HepG2 (cell line): ENCODE data around the gene CLIC1. TPM values are rescaled to one million over a fixed set of nuclear protein-coding genes. Genes with fewer than 3 reads are reported as not detected.

ENCODE experiments used
- CENPT ChIP-seq: sonication (generic); formaldehyde crosslinking; IDR thresholded peaks from 2 replicates; pipeline ENCODE4 v1.8.0; 2022; ENCODE audit warnings: low read depth, mild to moderate bottlenecking, moderate library complexity, missing genetic modification reagents
- GTF2F1 ChIP-seq: fragments of 150-350 bp; IDR thresholded peaks from 2 replicates; pipeline ENCODE4 v1.6.1; 2014; ENCODE audit warnings: low read length
- HHEX ChIP-seq: IDR thresholded peaks from 2 replicates; pipeline ENCODE4 v1.6.1; 2016; ENCODE audit warnings: control low read depth
- HNRNPLL ChIP-seq: fragments of 200-400 bp; formaldehyde crosslinking; IDR thresholded peaks from 2 replicates; pipeline ENCODE4 v1.6.1; 2017; ENCODE audit warnings: mild to moderate bottlenecking, low read depth, low read length; ENCODE audit not compliant: poor library complexity, severe bottlenecking
- IRF2 ChIP-seq: IDR thresholded peaks from 2 replicates; pipeline ENCODE4 v1.6.1; 2018; ENCODE audit warnings: missing genetic modification reagents, missing compliant biosample characterization
- KDM5A ChIP-seq: fragments of 200-600 bp; sonication (generic); IDR thresholded peaks from 2 replicates; pipeline ENCODE4 v1.7.0; 2018; ENCODE audit warnings: antibody characterized with exemption, mild to moderate bottlenecking, low read length, borderline replicate concordance
- MLLT10 ChIP-seq: sonication (generic); formaldehyde crosslinking; IDR thresholded peaks from 2 replicates; pipeline ENCODE4 v1.4.0; 2020; ENCODE audit warnings: missing genetic modification reagents
- NR2F6 ChIP-seq, 2 experiments: IDR thresholded peaks; 2 replicates each; pipeline ENCODE4 v1.6.1; 2016; ENCODE audit warnings: antibody characterized with exemption in 1 of 2, mild to moderate bottlenecking in 1 of 2
- PRPF4 ChIP-seq: fragments of 200-400 bp; formaldehyde crosslinking; IDR thresholded peaks from 2 replicates; pipeline ENCODE4 v1.6.1; 2016; ENCODE audit warnings: low read length, low read depth; ENCODE audit not compliant: poor library complexity, severe bottlenecking
- RCOR2 ChIP-seq: IDR thresholded peaks from 2 replicates; pipeline ENCODE4 v1.6.1; 2016; ENCODE audit warnings: missing biosample characterization, missing genetic modification reagents
- REL ChIP-seq: sonication (generic); formaldehyde crosslinking; conservative IDR thresholded peaks from 2 replicates; pipeline ENCODE4 v1.8.0; 2022; ENCODE audit warnings: mild to moderate bottlenecking, missing genetic modification reagents, moderate library complexity
- TRIM24 ChIP-seq: sonication (generic); formaldehyde crosslinking; IDR thresholded peaks from 2 replicates; pipeline ENCODE4 v1.8.0; 2022; ENCODE audit warnings: mild to moderate bottlenecking, missing genetic modification reagents
- ZFP36 ChIP-seq: fragments of 150-350 bp; IDR thresholded peaks from 2 replicates; pipeline ENCODE4 v1.6.1; 2018; ENCODE audit warnings: borderline replicate concordance, low read length, low read depth; ENCODE audit not compliant: partially characterized antibody
- ZNF235 ChIP-seq: sonication (generic); formaldehyde crosslinking; IDR thresholded peaks from 2 replicates; pipeline ENCODE4 v1.8.1; 2023; ENCODE audit warnings: mild to moderate bottlenecking, missing genetic modification reagents, borderline replicate concordance
- ZNF251 ChIP-seq: sonication (generic); formaldehyde crosslinking; IDR thresholded peaks from 2 replicates; pipeline ENCODE4 v1.9.0; 2021; ENCODE audit warnings: mild to moderate bottlenecking, missing genetic modification reagents
- ZNF34 ChIP-seq: sonication (generic); formaldehyde crosslinking; IDR thresholded peaks from 2 replicates; pipeline ENCODE4 v1.4.0; 2020; ENCODE audit warnings: mild to moderate bottlenecking, missing genetic modification reagents, borderline replicate concordance
- ZNF557 ChIP-seq: sonication (generic); formaldehyde crosslinking; IDR thresholded peaks from 2 replicates; pipeline ENCODE4 v1.4.0; 2020; ENCODE audit warnings: missing genetic modification reagents
- ZNF572 ChIP-seq: sonication (generic); formaldehyde crosslinking; IDR thresholded peaks from 2 replicates; pipeline ENCODE4 v1.5.1; 2020; ENCODE audit warnings: mild to moderate bottlenecking, missing genetic modification reagents
- ZNF598 ChIP-seq: sonication (generic); formaldehyde crosslinking; IDR thresholded peaks from 2 replicates; pipeline ENCODE4 v1.5.1; 2020; ENCODE audit warnings: mild to moderate bottlenecking, missing genetic modification reagents, borderline replicate concordance
- ZNF660 ChIP-seq: sonication (generic); formaldehyde crosslinking; IDR thresholded peaks from 2 replicates; pipeline ENCODE4 v1.5.1; 2020; ENCODE audit warnings: mild to moderate bottlenecking, low read depth, missing genetic modification reagents, borderline replicate concordance
- ZNF720 ChIP-seq: sonication (generic); formaldehyde crosslinking; IDR thresholded peaks from 2 replicates; pipeline ENCODE4 v1.4.0; 2020; ENCODE audit warnings: missing genetic modification reagents
- ZSCAN29 ChIP-seq: sonication (generic); formaldehyde crosslinking; conservative IDR thresholded peaks from 2 replicates; pipeline ENCODE4 v1.4.0; 2020; ENCODE audit warnings: mild to moderate bottlenecking, missing genetic modification reagents
- polyA plus RNA-seq, 8 experiments: library from polyadenylated mRNA; depleted of rRNA in 3 of 8; stranded (reverse) in 7 of 8; unstranded in 1 of 8; fragments of >200 nt; fragmentation: Illumina TruSeq in 4 of 8; extraction: Trizol in 4 of 8; gene quantifications; 2 replicates each; pipeline versions ENCODE4 v1.2.1 to v1.2.3, GENCODE V29; 2011 to 2016; ENCODE audit warnings: low read depth in 4 of 8, missing spikeins in 1 of 8, mixed read lengths in 1 of 8; ENCODE audit not compliant: insufficient read depth in 1 of 8
- total RNA-seq, 5 experiments: library from RNA; depleted of rRNA; stranded (reverse); fragments of >200 nt; fragmentation: Illumina TruSeq; extraction: Trizol; gene quantifications; 2 replicates each; pipeline ENCODE4 v1.2.3, GENCODE V29; 2016; ENCODE audit warnings: low read depth in 1 of 5
- TF ChIP-seq, protein P1 (sequence below): sonication (generic); formaldehyde crosslinking; conservative IDR thresholded peaks from 2 replicates; pipeline ENCODE4 v1.4.0; 2020; ENCODE audit warnings: missing genetic modification reagents
- TF ChIP-seq, protein P2 (sequence below): sonication (generic); formaldehyde crosslinking; IDR thresholded peaks from 2 replicates; pipeline ENCODE4 v1.5.0; 2020; ENCODE audit warnings: missing genetic modification reagents
- TF ChIP-seq, protein P3 (sequence below): fragments of 450-650 bp; IDR thresholded peaks from 2 replicates; pipeline ENCODE4 v1.6.1; 2017; ENCODE audit warnings: mild to moderate bottlenecking

The CLIC1 gene
- total and polyA plus RNA-seq, 2 of the 13 experiments (the other 11 are each of a cell fraction or from before 2014, with no cell fraction given) = 602 to 891 TPM

DNA sequence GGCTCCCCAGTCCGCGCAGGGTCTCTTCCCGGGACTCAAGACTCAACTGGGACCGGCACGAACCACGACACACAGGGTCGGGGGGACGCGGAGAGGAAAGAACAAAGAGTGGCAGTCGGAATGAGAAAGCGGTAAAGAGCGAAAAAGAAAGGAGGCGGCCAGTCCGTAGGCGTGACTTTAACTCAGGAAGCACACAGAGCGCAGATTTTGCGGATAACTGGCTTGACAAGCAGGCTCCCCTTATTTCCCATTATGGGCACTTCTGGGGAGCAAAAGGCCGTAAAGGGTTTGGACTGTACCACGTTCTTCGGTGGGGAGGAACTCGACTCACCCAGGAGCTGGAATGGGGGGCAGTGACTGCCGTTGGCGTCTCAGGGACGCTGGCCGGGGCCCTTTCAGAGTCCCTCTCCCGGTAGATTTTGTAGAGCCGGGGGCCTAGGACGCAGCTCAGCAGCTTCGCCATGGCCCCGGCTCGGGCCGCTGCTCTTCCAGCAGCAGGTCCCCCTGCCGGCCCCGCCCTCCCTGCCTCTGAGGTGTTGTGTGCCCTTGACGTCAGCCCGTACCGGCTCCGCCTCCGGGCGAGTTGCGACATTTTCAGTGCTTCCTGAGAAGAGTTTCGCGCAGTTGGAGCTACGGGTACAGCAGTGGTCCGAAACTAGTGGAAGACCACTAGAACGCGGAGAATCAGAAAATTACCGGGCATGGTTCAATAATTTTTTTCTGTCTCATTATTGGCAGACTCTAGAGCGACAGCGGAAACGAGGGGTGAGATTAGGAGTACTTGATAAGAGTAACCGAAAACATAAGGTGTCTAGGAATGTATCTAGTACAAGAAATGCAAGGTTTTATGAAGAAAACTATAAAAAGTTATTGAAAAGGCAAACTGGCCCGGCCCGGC lies 33.3 kb downstream of the CLIC1 start, which contains the start of gene ABHD16A (continued):
- TF ChIP-seq ZNF660 (CRISPR knock-in tag) (no peak), ZNF235 (CRISPR knock-in tag) (peak; percentile 58; the same call in 1 of the 2 replicates), HHEX (peak; percentile 42; the same call in 1 of the 2 replicates), HNRNPLL (peak; percentile 95), CENPT (CRISPR knock-in tag) (no peak), IRF2 (CRISPR knock-in tag) (peak; percentile 81), MLLT10 (CRISPR knock-in tag) (no peak), REL (no peak), TRIM24 (no peak), ZFP36 (no peak), GTF2F1 (no peak), ZNF598 (no peak), ZNF557 (CRISPR knock-in tag) (no peak), PRPF4 (no peak), ZNF572 (CRISPR knock-in tag) (no peak; the same call in 1 of the 2 replicates), ZNF34 (no peak), KDM5A (peak; percentile 60), NR2F6 (IDR thresholded peaks at IDR 0.05) (0 out of 2 replicates have a peak, but pooled peaks have one; percentile 27), NR2F6 (CRISPR knock-in tag; IDR thresholded peaks at IDR 0.05) (0 out of 2 replicates have a peak, but pooled peaks have one; percentile 8), ZNF251 (no peak), ZSCAN29 (CRISPR knock-in tag) (0 out of 2 replicates have a peak, but pooled peaks have one; percentile 11), RCOR2 (no peak; the same call in 1 of the 2 replicates), ZNF720 (CRISPR knock-in tag) (no peak)
- TF ChIP-seq, protein P1, sequence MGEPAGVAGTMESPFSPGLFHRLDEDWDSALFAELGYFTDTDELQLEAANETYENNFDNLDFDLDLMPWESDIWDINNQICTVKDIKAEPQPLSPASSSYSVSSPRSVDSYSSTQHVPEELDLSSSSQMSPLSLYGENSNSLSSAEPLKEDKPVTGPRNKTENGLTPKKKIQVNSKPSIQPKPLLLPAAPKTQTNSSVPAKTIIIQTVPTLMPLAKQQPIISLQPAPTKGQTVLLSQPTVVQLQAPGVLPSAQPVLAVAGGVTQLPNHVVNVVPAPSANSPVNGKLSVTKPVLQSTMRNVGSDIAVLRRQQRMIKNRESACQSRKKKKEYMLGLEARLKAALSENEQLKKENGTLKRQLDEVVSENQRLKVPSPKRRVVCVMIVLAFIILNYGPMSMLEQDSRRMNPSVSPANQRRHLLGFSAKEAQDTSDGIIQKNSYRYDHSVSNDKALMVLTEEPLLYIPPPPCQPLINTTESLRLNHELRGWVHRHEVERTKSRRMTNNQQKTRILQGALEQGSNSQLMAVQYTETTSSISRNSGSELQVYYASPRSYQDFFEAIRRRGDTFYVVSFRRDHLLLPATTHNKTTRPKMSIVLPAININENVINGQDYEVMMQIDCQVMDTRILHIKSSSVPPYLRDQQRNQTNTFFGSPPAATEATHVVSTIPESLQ = no peak; the same call in 1 of the 2 replicates
- TF ChIP-seq, protein P2, sequence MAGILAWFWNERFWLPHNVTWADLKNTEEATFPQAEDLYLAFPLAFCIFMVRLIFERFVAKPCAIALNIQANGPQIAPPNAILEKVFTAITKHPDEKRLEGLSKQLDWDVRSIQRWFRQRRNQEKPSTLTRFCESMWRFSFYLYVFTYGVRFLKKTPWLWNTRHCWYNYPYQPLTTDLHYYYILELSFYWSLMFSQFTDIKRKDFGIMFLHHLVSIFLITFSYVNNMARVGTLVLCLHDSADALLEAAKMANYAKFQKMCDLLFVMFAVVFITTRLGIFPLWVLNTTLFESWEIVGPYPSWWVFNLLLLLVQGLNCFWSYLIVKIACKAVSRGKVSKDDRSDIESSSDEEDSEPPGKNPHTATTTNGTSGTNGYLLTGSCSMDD = no peak
- TF ChIP-seq, protein P3, sequence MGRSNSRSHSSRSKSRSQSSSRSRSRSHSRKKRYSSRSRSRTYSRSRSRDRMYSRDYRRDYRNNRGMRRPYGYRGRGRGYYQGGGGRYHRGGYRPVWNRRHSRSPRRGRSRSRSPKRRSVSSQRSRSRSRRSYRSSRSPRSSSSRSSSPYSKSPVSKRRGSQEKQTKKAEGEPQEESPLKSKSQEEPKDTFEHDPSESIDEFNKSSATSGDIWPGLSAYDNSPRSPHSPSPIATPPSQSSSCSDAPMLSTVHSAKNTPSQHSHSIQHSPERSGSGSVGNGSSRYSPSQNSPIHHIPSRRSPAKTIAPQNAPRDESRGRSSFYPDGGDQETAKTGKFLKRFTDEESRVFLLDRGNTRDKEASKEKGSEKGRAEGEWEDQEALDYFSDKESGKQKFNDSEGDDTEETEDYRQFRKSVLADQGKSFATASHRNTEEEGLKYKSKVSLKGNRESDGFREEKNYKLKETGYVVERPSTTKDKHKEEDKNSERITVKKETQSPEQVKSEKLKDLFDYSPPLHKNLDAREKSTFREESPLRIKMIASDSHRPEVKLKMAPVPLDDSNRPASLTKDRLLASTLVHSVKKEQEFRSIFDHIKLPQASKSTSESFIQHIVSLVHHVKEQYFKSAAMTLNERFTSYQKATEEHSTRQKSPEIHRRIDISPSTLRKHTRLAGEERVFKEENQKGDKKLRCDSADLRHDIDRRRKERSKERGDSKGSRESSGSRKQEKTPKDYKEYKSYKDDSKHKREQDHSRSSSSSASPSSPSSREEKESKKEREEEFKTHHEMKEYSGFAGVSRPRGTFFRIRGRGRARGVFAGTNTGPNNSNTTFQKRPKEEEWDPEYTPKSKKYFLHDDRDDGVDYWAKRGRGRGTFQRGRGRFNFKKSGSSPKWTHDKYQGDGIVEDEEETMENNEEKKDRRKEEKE = no peak
